ENCODE results near the gene IMMP2L. TPM values are rescaled to one million over a fixed set of nuclear protein-coding genes. Genes with fewer than 3 reads are reported as not detected.

Gene IMMP2L
- total and polyA plus RNA-seq, 2 of the 13 experiments (the other 11 are each of a cell fraction or from before 2014, with no cell fraction given): 7.8 to 16.9 TPM

- TF ChIP-seq ZNF282 (IDR thresholded peaks at IDR 0.05; ENCODE audit: partially characterized antibody): no peak
- TF ChIP-seq KLF12 (CRISPR knock-in tag; IDR thresholded peaks at IDR 0.05; ENCODE audit: borderline replicate concordance): no peak
- no peak for TF ChIP-seq SPEN (CRISPR knock-in tag; IDR thresholded peaks at IDR 0.05; ENCODE audit: low read depth)
- no peak for TF ChIP-seq ZNF274 (CRISPR knock-in tag; IDR thresholded peaks at IDR 0.05)
- TF ChIP-seq DMAP1 (CRISPR knock-in tag; IDR thresholded peaks at IDR 0.05): no peak
- no peak for TF ChIP-seq ZC3H4 (CRISPR knock-in tag; IDR thresholded peaks at IDR 0.05; ENCODE audit: borderline replicate concordance)
- TF ChIP-seq SMAD1 (CRISPR knock-in tag; IDR thresholded peaks at IDR 0.05; ENCODE audit: borderline replicate concordance, low read depth): no peak
- no peak for TF ChIP-seq MBNL3 (CRISPR knock-in tag; conservative IDR thresholded peaks at IDR 0.05)
- TF ChIP-seq FOSL2 (CRISPR knock-in tag; IDR thresholded peaks at IDR 0.05): peak; percentile 33; the same call in 1 of the 2 replicates
- no peak for TF ChIP-seq ZNF24 (IDR thresholded peaks at IDR 0.05)
- no peak for TF ChIP-seq ZNF704 (CRISPR knock-in tag; IDR thresholded peaks at IDR 0.05; ENCODE audit: borderline replicate concordance)
- TF ChIP-seq HMG20B (CRISPR knock-in tag; conservative IDR thresholded peaks at IDR 0.05): peak; percentile 64; the same call in 1 of the 2 replicates
- TF ChIP-seq BRD4 (CRISPR knock-in tag; IDR thresholded peaks at IDR 0.05): no peak
- TF ChIP-seq JUND (CRISPR knock-in tag; IDR thresholded peaks at IDR 0.05): no peak
- TF ChIP-seq MLX (CRISPR knock-in tag; IDR thresholded peaks at IDR 0.05): 0 out of 2 replicates have a peak, but pooled peaks have one; percentile 24
- TF ChIP-seq RFX1 (IDR thresholded peaks at IDR 0.05): no peak
- no peak for TF ChIP-seq ZNF12 (CRISPR knock-in tag; IDR thresholded peaks at IDR 0.05)
- TF ChIP-seq ZNF891 (CRISPR knock-in tag; IDR thresholded peaks at IDR 0.05): no peak
- no peak for TF ChIP-seq FOXA1 (IDR thresholded peaks at IDR 0.05)
- peak; percentile 87 for TF ChIP-seq FOXA1 (CRISPR knock-in tag; IDR thresholded peaks at IDR 0.05)
- TF ChIP-seq SNAPC5 (CRISPR knock-in tag; IDR thresholded peaks at IDR 0.05; ENCODE audit: borderline replicate concordance): no peak
- no peak for TF ChIP-seq ZNF616 (CRISPR knock-in tag; IDR thresholded peaks at IDR 0.05; ENCODE audit: low read depth)
- TF ChIP-seq ISL2 (CRISPR knock-in tag; IDR thresholded peaks at IDR 0.05): peak; percentile 87; the same call in 1 of the 2 replicates
- no peak for TF ChIP-seq SKI (IDR thresholded peaks at IDR 0.05; ENCODE audit: partially characterized antibody)
- TF ChIP-seq SETDB1 (CRISPR knock-in tag; IDR thresholded peaks at IDR 0.05; ENCODE audit: borderline replicate concordance): no peak
- peak; percentile 64; the same call in 1 of the 2 replicates for TF ChIP-seq USF2 (IDR thresholded peaks at IDR 0.05; ENCODE audit: low read depth, low read length)
- no peak; the same call in 1 of the 2 replicates for TF ChIP-seq USF2 (CRISPR knock-in tag; IDR thresholded peaks at IDR 0.05; ENCODE audit: borderline replicate concordance)
- TF ChIP-seq ZNF790 (CRISPR knock-in tag; IDR thresholded peaks at IDR 0.05; ENCODE audit: borderline replicate concordance): no peak
- TF ChIP-seq MXI1 (IDR thresholded peaks at IDR 0.05; ENCODE audit: borderline replicate concordance, low read depth, low read length): no peak
- TF ChIP-seq HDAC2 (CRISPR knock-in tag; IDR thresholded peaks at IDR 0.05): peak; percentile 50; the same call in 1 of the 2 replicates
Observed at GRCh38 chr7:110677405-110677804, 884.9 kb downstream of the IMMP2L start (continued).

All from HepG2 (cell line).